HEK293T (cell line): ENCODE measurements around the gene OR5A2.

ENCODE experiments used
- BHLHE40 ChIP-seq: fragments of 450-650 bp; IDR thresholded peaks from 2 replicates; pipeline ENCODE4 v1.6.1; 2016; ENCODE audit warnings: mild to moderate bottlenecking, moderate library complexity, borderline replicate concordance
- FOXA1 ChIP-seq: fragments of 450-650 bp; IDR thresholded peaks from 2 replicates; pipeline ENCODE4 v1.6.1; 2016; ENCODE audit warnings: mild to moderate bottlenecking
- FOXM1 ChIP-seq: fragments of 450-650 bp; IDR thresholded peaks from 2 replicates; pipeline ENCODE4 v1.6.1; 2017; ENCODE audit warnings: mild to moderate bottlenecking, borderline replicate concordance
- HDGF ChIP-seq: fragments of 450-650 bp; IDR thresholded peaks from 2 replicates; pipeline ENCODE4 v1.6.1; 2017; ENCODE audit warnings: antibody characterized with exemption, borderline replicate concordance
- SP1 ChIP-seq: fragments of 450-650 bp; IDR thresholded peaks from 2 replicates; pipeline ENCODE4 v1.6.1; 2017
- TF ChIP-seq, protein P1 (sequence below): fragments of 450-650 bp; IDR thresholded peaks from 2 replicates; pipeline ENCODE4 v1.6.1; 2016

DNA sequence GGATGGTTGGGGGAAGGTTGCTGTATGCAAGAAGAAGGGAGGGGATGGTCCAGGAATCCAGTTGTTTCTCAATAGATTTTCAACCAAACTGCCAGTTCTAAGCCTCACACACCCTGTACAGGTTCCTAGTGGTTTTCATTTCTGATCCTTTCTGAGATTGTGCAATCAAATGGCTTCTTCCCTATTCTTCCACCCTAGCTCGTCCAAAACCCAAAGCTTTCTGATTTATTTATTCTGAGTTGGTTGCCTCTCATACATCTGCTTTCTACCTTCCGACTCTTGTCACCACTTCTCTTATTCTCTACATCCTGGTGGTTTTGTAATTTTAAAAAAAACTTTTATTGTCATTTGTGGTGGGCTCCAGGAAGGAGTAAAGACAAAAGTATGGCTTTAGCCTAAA lies 12.6 kb downstream of the OR5A2 start:
- TF ChIP-seq FOXM1: no peak
- TF ChIP-seq SP1: no peak
- TF ChIP-seq HDGF: no peak
- TF ChIP-seq, protein P1, sequence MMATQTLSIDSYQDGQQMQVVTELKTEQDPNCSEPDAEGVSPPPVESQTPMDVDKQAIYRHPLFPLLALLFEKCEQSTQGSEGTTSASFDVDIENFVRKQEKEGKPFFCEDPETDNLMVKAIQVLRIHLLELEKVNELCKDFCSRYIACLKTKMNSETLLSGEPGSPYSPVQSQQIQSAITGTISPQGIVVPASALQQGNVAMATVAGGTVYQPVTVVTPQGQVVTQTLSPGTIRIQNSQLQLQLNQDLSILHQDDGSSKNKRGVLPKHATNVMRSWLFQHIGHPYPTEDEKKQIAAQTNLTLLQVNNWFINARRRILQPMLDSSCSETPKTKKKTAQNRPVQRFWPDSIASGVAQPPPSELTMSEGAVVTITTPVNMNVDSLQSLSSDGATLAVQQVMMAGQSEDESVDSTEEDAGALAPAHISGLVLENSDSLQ: no peak
- TF ChIP-seq FOXA1: no peak
- TF ChIP-seq BHLHE40: no peak
